IMR-90 (cell line): ENCODE results near the gene HPGDS. TPM values are rescaled to one million over a fixed set of nuclear protein-coding genes. Genes with fewer than 3 reads are reported as not detected.
A peak's percentile ranks its signal among the peaks of the same experiment; 100 is the strongest.

Experiments
- ATAC-seq: fragments of 200-7000 bp; cut with Tn5 transposase; 2 replicates; pipeline ENCODE4 v1.9.1; 2020; ENCODE audit warnings: low read depth, mild to moderate bottlenecking, moderate library complexity
- BruUV-seq: library from RNA; stranded (reverse); fragments of 400-500 nt; replicated peaks from 2 replicates; lab custom pipeline; 2021; lab: Mats Ljungman, UMichigan
- CTCF ChIA-PET: fragments of 300-600 bp; formaldehyde crosslinking; extraction: SDS; loops from one replicate; lab custom pipeline; 2021; ENCODE audit warnings: antibody characterized with exemption; lab: Yijun Ruan, JAX
- POLR2A ChIA-PET: fragments of 300-600 bp; sonication (Branson Sonifier 250); formaldehyde crosslinking; loops from one replicate; lab custom pipeline; 2022; ENCODE audit warnings: antibody characterized with exemption; ENCODE audit not compliant: unreplicated experiment; lab: Charles Lee
- DNase-seq: peaks from one replicate; pipeline ENCODE4 v3.0.0; 2013
- H2AFZ ChIP-seq: replicated peaks from 2 replicates; pipeline ENCODE3; 2013; ENCODE audit warnings: low read length, mild to moderate bottlenecking; ENCODE audit not compliant: poor library complexity
- H2AK5ac ChIP-seq: 2 replicates; pipeline ENCODE4 v1.6.1; 2013; ENCODE audit warnings: low read depth, low read length, inconsistent platforms
- H2AK9ac ChIP-seq: replicated peaks from 2 replicates; pipeline ENCODE3; 2013; ENCODE audit warnings: mild to moderate bottlenecking, low read depth, low read length, moderate library complexity; ENCODE audit not compliant: poor library complexity
- H2BK120ac ChIP-seq: 2 replicates; pipeline ENCODE4 v1.6.1; 2013; ENCODE audit warnings: low read depth, low read length, inconsistent platforms
- H2BK15ac ChIP-seq: 3 replicates; pipeline ENCODE4 v1.6.1; 2013; ENCODE audit warnings: low read depth, low read length, inconsistent platforms
- H2BK20ac ChIP-seq: 2 replicates; pipeline ENCODE4 v1.6.1; 2013; ENCODE audit warnings: low read depth, mild to moderate bottlenecking, inconsistent platforms, low read length, moderate library complexity
- H2BK5ac ChIP-seq: 2 replicates; pipeline ENCODE4 v1.6.1; 2013; ENCODE audit warnings: mild to moderate bottlenecking, low read depth, low read length, inconsistent platforms; ENCODE audit not compliant: poor library complexity, severe bottlenecking
- H3K14ac ChIP-seq: replicated peaks from 2 replicates; pipeline ENCODE4 v1.6.1; 2013; ENCODE audit warnings: low read depth, low read length, inconsistent platforms
- H3K18ac ChIP-seq: 2 replicates; pipeline ENCODE4 v1.6.1; 2013; ENCODE audit warnings: low read depth, low read length, control low read depth
- H3K23ac ChIP-seq: 2 replicates; pipeline ENCODE4 v1.6.1; 2013; ENCODE audit warnings: low read depth, low read length, inconsistent platforms
- H3K27ac ChIP-seq: 2 replicates; pipeline ENCODE4 v1.5.1; 2013; ENCODE audit warnings: mild to moderate bottlenecking, control low read depth, low read length; ENCODE audit not compliant: insufficient read depth
- H3K27me3 ChIP-seq: 2 replicates; pipeline ENCODE4 v1.6.1; 2013; ENCODE audit warnings: low read length; ENCODE audit not compliant: control insufficient read depth, insufficient read depth
- H3K36me3 ChIP-seq: 2 replicates; pipeline ENCODE4 v1.6.1; 2013; ENCODE audit warnings: low read length, mixed read lengths; ENCODE audit not compliant: control insufficient read depth, insufficient read depth
- H3K4ac ChIP-seq: 2 replicates; pipeline ENCODE4 v1.6.1; 2013; ENCODE audit warnings: low read depth, low read length, inconsistent platforms
- H3K4me1 ChIP-seq: 2 replicates; pipeline ENCODE4 v1.6.1; 2013; ENCODE audit warnings: low read length, mixed read lengths; ENCODE audit not compliant: control insufficient read depth, insufficient read depth
- H3K4me2 ChIP-seq: 2 replicates; pipeline ENCODE4 v1.6.1; 2013; ENCODE audit warnings: low read depth, mild to moderate bottlenecking, control low read depth, low read length, moderate library complexity
- H3K4me3 ChIP-seq: 2 replicates; pipeline ENCODE4 v1.5.1; 2013; ENCODE audit warnings: low read depth, mild to moderate bottlenecking, control low read depth, low read length, moderate library complexity; ENCODE audit not compliant: insufficient read depth
- H3K56ac ChIP-seq: 2 replicates; pipeline ENCODE4 v1.6.1; 2013; ENCODE audit warnings: low read length, inconsistent platforms; ENCODE audit not compliant: insufficient read depth; ENCODE audit errors: extremely low read depth
- H3K79me1 ChIP-seq, 2 experiments: 2 replicates each; pipeline ENCODE4 v1.6.1; 2013; ENCODE audit warnings: low read length in 2 of 2, inconsistent platforms in 1 of 2, low read depth in 1 of 2
- H3K9ac ChIP-seq: 2 replicates; pipeline ENCODE4 v1.6.1; 2013; ENCODE audit warnings: low read depth, low read length, control low read depth
- H3K9me1 ChIP-seq: 2 replicates; pipeline ENCODE4 v1.6.1; 2013; ENCODE audit warnings: low read length, inconsistent platforms; ENCODE audit not compliant: insufficient read depth
- H3K9me3 ChIP-seq: 2 replicates; pipeline ENCODE4 v1.6.1; 2013; ENCODE audit warnings: low read length; ENCODE audit not compliant: control insufficient read depth, insufficient read depth
- H4K20me1 ChIP-seq: 2 replicates; pipeline ENCODE4 v1.6.1; 2013; ENCODE audit warnings: low read length, inconsistent platforms; ENCODE audit not compliant: insufficient read depth
- H4K5ac ChIP-seq: 2 replicates; pipeline ENCODE4 v1.6.1; 2013; ENCODE audit warnings: mild to moderate bottlenecking, low read depth, low read length, control low read depth
- H4K8ac ChIP-seq, 2 experiments: 2 replicates each; pipeline ENCODE4 v1.6.1; 2013; ENCODE audit warnings: low read depth in 2 of 2, low read length in 2 of 2, control low read depth in 1 of 2, inconsistent platforms in 1 of 2
- H4K91ac ChIP-seq: 2 replicates; pipeline ENCODE4 v1.6.1; 2013; ENCODE audit warnings: low read depth, low read length, inconsistent platforms; ENCODE audit not compliant: insufficient read depth
- BHLHE40 ChIP-seq: fragments of 150-350 bp; IDR thresholded peaks from 2 replicates; pipeline ENCODE4 v1.6.1; 2016; ENCODE audit warnings: mild to moderate bottlenecking, low read depth, low read length
- CEBPB ChIP-seq: IDR thresholded peaks from 2 replicates; pipeline ENCODE4 v1.6.1; 2012; ENCODE audit warnings: low read depth, low read length, improper control_type of control experiment
- ELK1 ChIP-seq: fragments of 150-350 bp; IDR thresholded peaks from 2 replicates; pipeline ENCODE4 v1.6.1; 2016; ENCODE audit warnings: low read depth, mild to moderate bottlenecking, low read length, moderate library complexity, borderline replicate concordance
- FOS ChIP-seq: fragments of 150-350 bp; IDR thresholded peaks from 2 replicates; pipeline ENCODE4 v1.6.1; 2016; ENCODE audit warnings: low read depth, low read length
- MAZ ChIP-seq: IDR thresholded peaks from 2 replicates; pipeline ENCODE4 v1.6.1; 2012; ENCODE audit warnings: low read depth, mild to moderate bottlenecking, low read length, improper control_type of control experiment, moderate library complexity, borderline replicate concordance
- NFE2L2 ChIP-seq: fragments of 150-350 bp; IDR thresholded peaks from 2 replicates; pipeline ENCODE4 v1.6.1; 2016; ENCODE audit warnings: low read depth, mild to moderate bottlenecking, low read length
- RCOR1 ChIP-seq: IDR thresholded peaks from 2 replicates; pipeline ENCODE4 v1.6.1; 2012; ENCODE audit warnings: mild to moderate bottlenecking, low read length, improper control_type of control experiment; ENCODE audit not compliant: insufficient replicate concordance
- SMC3 ChIP-seq: fragments of 150-350 bp; IDR thresholded peaks from 2 replicates; pipeline ENCODE4 v1.6.1; 2016; ENCODE audit warnings: low read depth, mild to moderate bottlenecking, antibody characterized with exemption, low read length, moderate library complexity
- WGBS, 2 experiments: methylation state at CpG; one replicate each; pipeline versions ENCODE4 v1.1.5 to v1.1.7; 2013; ENCODE audit warnings: missing lambda C conversion rate in 2 of 2; ENCODE audit not compliant: insufficient read length in 1 of 2; ENCODE audit errors: extremely low coverage in 2 of 2; 5-methylcytosine and 5-hydroxymethylcytosine counted together
- dilution Hi-C: fragments of 300-500 bp; cut with HindIII; formaldehyde crosslinking; loops from one replicate; pipeline ENCODE4 v1.14.3; 2018; ENCODE audit warnings: low sequenced_read_pairs; ENCODE audit not compliant: unreplicated experiment
- in situ Hi-C: fragments of 300-500 bp; cut with MboI; formaldehyde crosslinking; loops from 3 replicates; pipeline ENCODE4 v1.14.3; 2019; ENCODE audit warnings: low sequenced_read_pairs, inconsistent platforms, mixed read lengths
- intact Hi-C: fragments of 100-400 bp; cut with micrococcal nuclease; formaldehyde crosslinking; loops from 2 replicates; pipeline ENCODE4 v1.10.0; 2022
- polyA plus RNA-seq, 3 experiments: library from polyadenylated mRNA; depleted of rRNA; stranded (reverse); fragments of >200 nt; gene quantifications; 2 replicates each; pipeline ENCODE4 v1.2.3, GENCODE V29; 2012; ENCODE audit warnings: low replicate concordance in 1 of 3
- total RNA-seq: library from RNA; depleted of rRNA; stranded (reverse); fragments of >200 nt; gene quantifications from 2 replicates; pipeline ENCODE4 v1.2.3, GENCODE V29; 2012
- TF ChIP-seq, protein P1 (sequence below): fragments of 150-350 bp; IDR thresholded peaks from 2 replicates; pipeline ENCODE4 v1.6.1; 2017; ENCODE audit warnings: mild to moderate bottlenecking, antibody characterized with exemption, low read length, low read depth
- TF ChIP-seq, protein P2 (sequence below): conservative IDR thresholded peaks from 2 replicates; pipeline ENCODE4 v1.5.1; 2012; ENCODE audit warnings: mild to moderate bottlenecking, low read depth, low read length, improper control_type of control experiment

The HPGDS gene
- total and polyA plus RNA-seq, 2 of the 4 experiments (the other 2 are of a cell fraction), result not detected

DNA sequence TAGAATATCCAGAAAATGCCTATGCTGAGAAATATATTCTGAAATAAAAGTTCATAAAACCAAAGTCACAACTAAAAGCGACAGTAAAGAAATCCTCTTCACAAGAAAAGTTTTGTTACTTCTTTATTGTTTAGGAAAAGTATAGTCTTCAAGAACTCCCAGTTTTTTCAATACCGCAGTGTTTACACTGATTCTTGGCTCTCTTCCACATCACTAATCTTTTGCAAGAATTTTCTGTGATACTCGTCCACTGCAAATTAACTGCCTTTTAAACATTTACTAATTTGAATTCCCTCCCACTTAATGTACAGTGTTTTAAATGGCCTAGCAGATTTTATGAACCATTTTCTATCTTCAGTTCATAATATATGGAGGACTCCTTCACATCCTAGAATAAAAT, 65.1 kb downstream of the HPGDS start:
- no peak overlapping the region for H2AK9ac ChIP-seq
- H3K18ac ChIP-seq, result no peak overlapping the region
- TF ChIP-seq BHLHE40, result no peak
- TF ChIP-seq CEBPB, result no peak
- TF ChIP-seq FOS, result no peak
- TF ChIP-seq RCOR1, result no peak
- TF ChIP-seq SMC3, result no peak
- TF ChIP-seq, protein P1, sequence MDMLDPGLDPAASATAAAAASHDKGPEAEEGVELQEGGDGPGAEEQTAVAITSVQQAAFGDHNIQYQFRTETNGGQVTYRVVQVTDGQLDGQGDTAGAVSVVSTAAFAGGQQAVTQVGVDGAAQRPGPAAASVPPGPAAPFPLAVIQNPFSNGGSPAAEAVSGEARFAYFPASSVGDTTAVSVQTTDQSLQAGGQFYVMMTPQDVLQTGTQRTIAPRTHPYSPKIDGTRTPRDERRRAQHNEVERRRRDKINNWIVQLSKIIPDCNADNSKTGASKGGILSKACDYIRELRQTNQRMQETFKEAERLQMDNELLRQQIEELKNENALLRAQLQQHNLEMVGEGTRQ, result no peak
- no peak for TF ChIP-seq NFE2L2
- TF ChIP-seq ELK1, result no peak
- TF ChIP-seq, protein P2, sequence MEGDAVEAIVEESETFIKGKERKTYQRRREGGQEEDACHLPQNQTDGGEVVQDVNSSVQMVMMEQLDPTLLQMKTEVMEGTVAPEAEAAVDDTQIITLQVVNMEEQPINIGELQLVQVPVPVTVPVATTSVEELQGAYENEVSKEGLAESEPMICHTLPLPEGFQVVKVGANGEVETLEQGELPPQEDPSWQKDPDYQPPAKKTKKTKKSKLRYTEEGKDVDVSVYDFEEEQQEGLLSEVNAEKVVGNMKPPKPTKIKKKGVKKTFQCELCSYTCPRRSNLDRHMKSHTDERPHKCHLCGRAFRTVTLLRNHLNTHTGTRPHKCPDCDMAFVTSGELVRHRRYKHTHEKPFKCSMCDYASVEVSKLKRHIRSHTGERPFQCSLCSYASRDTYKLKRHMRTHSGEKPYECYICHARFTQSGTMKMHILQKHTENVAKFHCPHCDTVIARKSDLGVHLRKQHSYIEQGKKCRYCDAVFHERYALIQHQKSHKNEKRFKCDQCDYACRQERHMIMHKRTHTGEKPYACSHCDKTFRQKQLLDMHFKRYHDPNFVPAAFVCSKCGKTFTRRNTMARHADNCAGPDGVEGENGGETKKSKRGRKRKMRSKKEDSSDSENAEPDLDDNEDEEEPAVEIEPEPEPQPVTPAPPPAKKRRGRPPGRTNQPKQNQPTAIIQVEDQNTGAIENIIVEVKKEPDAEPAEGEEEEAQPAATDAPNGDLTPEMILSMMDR, result no peak
- no peak for TF ChIP-seq MAZ
- 0 out of 2 replicates have a peak, but pooled peaks cover 2% of the 10 kb centered on the region for H3K4me1 ChIP-seq
- no peak overlapping the region for H2BK120ac ChIP-seq
- H2AFZ ChIP-seq, result no peak overlapping the region
- H3K56ac ChIP-seq, result no peak overlapping the region
- H2BK20ac ChIP-seq, result no peak overlapping the region
- H3K79me1 ChIP-seq, result peaks cover 2 to 3% of the 10 kb centered on the region in 2 experiments; a peak in 2 of 4 replicates
- ChIA-PET CTCF (interaction anchor here (0.8 kb wide), 1 partner anchor 10 kb away, joined by 4 read pairs; no protein-coding TSS in a partner anchor), POLR2A (interaction anchor here (0.6 kb wide), 1 partner anchor 328 kb away, joined by 5 read pairs; no protein-coding TSS in a partner anchor)
- no peaks in the 10 kb centered on the region for H3K27me3 ChIP-seq
- H2AK5ac ChIP-seq, result no peak overlapping the region
- no peaks in the 10 kb centered on the region for H3K9me3 ChIP-seq
- no peak overlapping the region for H3K14ac ChIP-seq
- H3K27ac ChIP-seq, result no peak overlapping the region
- H3K36me3 ChIP-seq, result peaks cover 19% of the 10 kb centered on the region
- ATAC-seq (peak; percentile 48), DNase-seq (peak; percentile 66)
- no peaks in the 10 kb centered on the region for H4K20me1 ChIP-seq
- dilution Hi-C loops (no loop called here), intact Hi-C loops (no loop called here), in situ Hi-C loops (no loop called here)
- H4K8ac ChIP-seq, result no peak overlapping the region
- no TSS peak for BruUV-seq
- H2BK15ac ChIP-seq, result no peak overlapping the region
- no peak overlapping the region for H3K4ac ChIP-seq
- no peak overlapping the region for H3K4me2 ChIP-seq
- H4K91ac ChIP-seq, result no peak overlapping the region
- H2BK5ac ChIP-seq, result no peak overlapping the region
- H3K9me1 ChIP-seq, result peaks cover 3% of the 10 kb centered on the region; the same call in 1 of the 2 replicates
- WGBS, 2 experiments, result no CpG with 5 or more reads among the region's 3 CpGs
- no peak overlapping the region for H4K5ac ChIP-seq
- no peak overlapping the region for H3K4me3 ChIP-seq
- no peak overlapping the region for H3K9ac ChIP-seq
- no peak overlapping the region for H3K23ac ChIP-seq
